ENCODE data around the gene RBM44. TPM values are rescaled to one million over a fixed set of nuclear protein-coding genes. Genes with fewer than 3 reads are reported as not detected.

RBM44 gene
- total and polyA plus RNA-seq, 2 donors (not counting 1 experiment from before 2014, with no cell fraction given), result 0.17 to 0.34 TPM

GRCh38 chr2:237870754-237871651 is 72.4 kb downstream of the RBM44 start:
- H2AFZ ChIP-seq (ENCODE audit: low read length), result no peak overlapping the region
- no peak for DNase-seq (ENCODE audit: low read depth in 2 of 2)

GRCh38 chr2:237872178-237872887 is 73.8 kb downstream of the RBM44 start:
- H3K9me3 ChIP-seq (ENCODE audit: control insufficient read depth, insufficient read depth, low read depth, low read length), result no peaks in the 10 kb centered on the region
- no peak overlapping the region for H3K9ac ChIP-seq (ENCODE audit: insufficient read depth, low read length)
- H4K20me1 ChIP-seq (ENCODE audit: control insufficient read depth, extremely low read depth, insufficient read depth, low read length), result no peaks in the 10 kb centered on the region
- no peak overlapping the region for H3K27ac ChIP-seq (ENCODE audit: insufficient read depth, low read length)
- H2AFZ ChIP-seq (ENCODE audit: low read length), result no peak overlapping the region
- H3K4me2 ChIP-seq (ENCODE audit: extremely low read depth, insufficient read depth, low read length), result no peak overlapping the region
- H3K27me3 ChIP-seq (ENCODE audit: control insufficient read depth, insufficient read depth, low read length), result no peaks in the 10 kb centered on the region
- H3K36me3 ChIP-seq (ENCODE audit: control insufficient read depth, insufficient read depth, low read length), result no peaks in the 10 kb centered on the region
- H3K4me1 ChIP-seq (ENCODE audit: control insufficient read depth, extremely low read depth, insufficient read depth, low read length), result peaks cover 7% of the 10 kb centered on the region
- DNase-seq (ENCODE audit: low read depth in 2 of 2), result no peak
- TF ChIP-seq EZH2 (IDR thresholded peaks at IDR 0.05; ENCODE audit: low read length, missing control alignments) (no peak), CTCF (conservative IDR thresholded peaks at IDR 0.05 in 1 of 2, IDR thresholded peaks at IDR 0.05 in 1 of 2; ENCODE audit: low read depth in 1 of 2, low read length in 2 of 2) (no peak)
- no peaks in the 10 kb centered on the region for H3K79me2 ChIP-seq (ENCODE audit: control insufficient read depth, insufficient read depth, low read length)
- H3K4me3 ChIP-seq (replicated peaks in 1 of 4; ENCODE audit: control extremely low read depth in 1 of 4, insufficient read depth in 1 of 4, low read depth in 3 of 4, low read length in 4 of 4), result no peak overlapping the region

More at GRCh38 chr2:237870754-237871651, 72.4 kb downstream of the RBM44 start:
- Histone ChIP-seq H3K4me2 (ENCODE audit: extremely low read depth, insufficient read depth, low read length) (no peak overlapping the region), H3K79me2 (ENCODE audit: control insufficient read depth, insufficient read depth, low read length) (no peaks in the 10 kb centered on the region), H3K27me3 (ENCODE audit: control insufficient read depth, insufficient read depth, low read length) (no peaks in the 10 kb centered on the region), H3K27ac (ENCODE audit: insufficient read depth, low read length) (no peak overlapping the region), H3K4me1 (ENCODE audit: control insufficient read depth, extremely low read depth, insufficient read depth, low read length) (peaks cover 8% of the 10 kb centered on the region), H3K4me3 (replicated peaks in 1 of 4; ENCODE audit: control extremely low read depth in 1 of 4, insufficient read depth in 1 of 4, low read depth in 3 of 4, low read length in 4 of 4) (no peak overlapping the region), H4K20me1 (ENCODE audit: control insufficient read depth, extremely low read depth, insufficient read depth, low read length) (no peaks in the 10 kb centered on the region), H3K36me3 (ENCODE audit: control insufficient read depth, insufficient read depth, low read length) (no peaks in the 10 kb centered on the region), H3K9ac (ENCODE audit: insufficient read depth, low read length) (no peak overlapping the region), H3K9me3 (ENCODE audit: control insufficient read depth, insufficient read depth, low read depth, low read length) (no peaks in the 10 kb centered on the region)
- TF ChIP-seq EZH2 (IDR thresholded peaks at IDR 0.05; ENCODE audit: low read length, missing control alignments) (no peak), CTCF (conservative IDR thresholded peaks at IDR 0.05 in 1 of 2, IDR thresholded peaks at IDR 0.05 in 1 of 2; ENCODE audit: low read depth in 1 of 2, low read length in 2 of 2) (no peak)

GRCh38 chr2:237873421-237873831 is 74.8 kb downstream of the RBM44 start:
- H4K20me1 ChIP-seq (ENCODE audit: control insufficient read depth, extremely low read depth, insufficient read depth, low read length), result no peaks in the 10 kb centered on the region
- no peak overlapping the region for H3K4me3 ChIP-seq (replicated peaks in 1 of 4; ENCODE audit: control extremely low read depth in 1 of 4, insufficient read depth in 1 of 4, low read depth in 3 of 4, low read length in 4 of 4)
- TF ChIP-seq CTCF (conservative IDR thresholded peaks at IDR 0.05 in 1 of 2, IDR thresholded peaks at IDR 0.05 in 1 of 2; ENCODE audit: low read depth in 1 of 2, low read length in 2 of 2) (no peak), EZH2 (IDR thresholded peaks at IDR 0.05; ENCODE audit: low read length, missing control alignments) (no peak)
- no peaks in the 10 kb centered on the region for H3K79me2 ChIP-seq (ENCODE audit: control insufficient read depth, insufficient read depth, low read length)
- H3K27ac ChIP-seq (ENCODE audit: insufficient read depth, low read length), result no peak overlapping the region
- no peaks in the 10 kb centered on the region for H3K36me3 ChIP-seq (ENCODE audit: control insufficient read depth, insufficient read depth, low read length)
- peak; percentile 27 to 29 for DNase-seq (ENCODE audit: low read depth in 2 of 2)
- no peak overlapping the region for H3K4me2 ChIP-seq (ENCODE audit: extremely low read depth, insufficient read depth, low read length)
- H3K9ac ChIP-seq (ENCODE audit: insufficient read depth, low read length), result no peak overlapping the region
- H3K4me1 ChIP-seq (ENCODE audit: control insufficient read depth, extremely low read depth, insufficient read depth, low read length), result peaks cover 7% of the 10 kb centered on the region
- H3K9me3 ChIP-seq (ENCODE audit: control insufficient read depth, insufficient read depth, low read depth, low read length), result no peaks in the 10 kb centered on the region
- no peaks in the 10 kb centered on the region for H3K27me3 ChIP-seq (ENCODE audit: control insufficient read depth, insufficient read depth, low read length)
- no peak overlapping the region for H2AFZ ChIP-seq (ENCODE audit: low read length)

Data from fibroblast of lung (primary cell).